HG03045 (cell line): ENCODE measurements around the gene SLC9A9.
"Not testable (repeated sequence)": the region's sequence is repeated elsewhere in the genome, so short reads cannot be mapped to it uniquely, and the experiment has no call there.

Experiments
- ATAC-seq: cut with Tn5 transposase; IDR thresholded peaks from one replicate; pipeline ENCODE4 v1.9.1; 2021; ENCODE audit warnings: mild to moderate bottlenecking, moderate library complexity; ENCODE audit not compliant: unreplicated experiment

Gene SLC9A9

DNA sequence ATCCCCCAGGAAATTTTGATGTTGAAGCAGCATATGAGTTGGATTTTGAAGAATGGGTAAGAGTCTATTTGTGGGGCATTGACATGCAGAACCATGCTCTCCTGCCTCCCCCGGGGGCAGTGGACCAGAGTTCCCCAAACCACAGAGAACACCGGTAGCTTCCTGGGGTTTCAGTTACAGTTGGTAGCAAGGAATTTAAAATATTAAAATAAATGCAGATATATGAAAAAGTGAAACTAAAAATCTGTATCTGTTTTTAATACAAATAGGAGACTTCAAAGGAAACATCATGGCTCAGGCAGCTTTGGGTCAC, 37.4 kb downstream of the SLC9A9 start:
- no peak for ATAC-seq

DNA sequence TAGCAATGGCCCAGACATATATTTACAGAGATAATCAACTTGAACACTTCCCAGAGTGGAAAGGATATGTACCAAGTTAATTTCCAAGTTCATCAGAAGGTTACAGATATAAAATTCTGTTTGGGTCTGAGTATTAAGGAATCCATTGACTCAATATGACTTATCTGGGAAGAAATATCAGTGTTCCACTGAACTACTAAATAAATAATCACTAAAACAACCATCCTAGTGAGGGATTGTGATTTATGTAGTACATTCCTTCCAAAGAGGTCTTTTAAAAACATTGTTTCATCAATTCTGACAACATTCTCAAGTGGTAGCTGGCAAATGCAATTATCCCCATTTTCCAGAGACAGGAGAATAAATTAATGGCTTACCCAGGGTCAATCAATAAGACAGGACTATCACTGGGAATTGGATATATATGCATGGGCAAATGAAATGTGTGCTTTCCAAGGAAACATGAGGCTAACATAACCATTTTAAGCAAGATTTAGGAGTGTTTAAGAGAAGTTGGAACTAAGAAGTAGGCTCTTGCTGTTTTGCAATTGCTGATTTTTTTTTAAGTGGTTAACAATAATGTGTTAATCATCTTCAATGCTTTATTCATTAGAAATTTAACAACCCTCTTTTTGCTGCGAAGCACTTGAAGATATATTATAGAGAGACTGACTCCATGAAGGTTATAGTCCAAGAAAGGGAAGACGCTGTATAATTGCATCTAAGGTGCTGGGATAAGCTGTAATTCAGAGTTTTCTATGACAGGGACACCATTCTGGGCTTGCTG, 37.9 kb downstream of the SLC9A9 start:
- no peak for ATAC-seq

DNA sequence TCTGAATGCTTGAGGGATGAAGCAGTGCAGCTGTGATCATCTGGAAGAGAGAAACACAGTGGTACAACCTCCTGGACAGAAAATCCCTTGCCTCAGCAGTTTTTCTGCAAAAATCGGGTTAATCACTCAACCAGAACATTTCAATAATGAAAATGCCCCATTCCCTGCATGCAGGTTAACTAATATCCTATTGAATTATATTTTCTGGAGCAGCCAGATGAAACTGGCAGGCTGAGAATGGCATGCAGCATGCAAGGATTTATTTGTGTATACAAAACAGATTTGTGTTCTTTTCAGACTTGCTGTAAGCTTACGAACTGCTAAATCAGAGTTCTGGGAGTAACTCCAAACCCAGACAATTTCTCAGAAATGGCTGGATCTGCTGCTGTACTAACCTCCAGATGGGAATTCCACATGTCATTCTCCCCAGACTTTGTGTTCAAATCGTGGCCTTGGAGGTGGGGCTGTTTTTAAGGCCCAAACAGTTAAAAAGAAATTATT, 39.1 kb downstream of the SLC9A9 start:
- ATAC-seq: no peak

DNA sequence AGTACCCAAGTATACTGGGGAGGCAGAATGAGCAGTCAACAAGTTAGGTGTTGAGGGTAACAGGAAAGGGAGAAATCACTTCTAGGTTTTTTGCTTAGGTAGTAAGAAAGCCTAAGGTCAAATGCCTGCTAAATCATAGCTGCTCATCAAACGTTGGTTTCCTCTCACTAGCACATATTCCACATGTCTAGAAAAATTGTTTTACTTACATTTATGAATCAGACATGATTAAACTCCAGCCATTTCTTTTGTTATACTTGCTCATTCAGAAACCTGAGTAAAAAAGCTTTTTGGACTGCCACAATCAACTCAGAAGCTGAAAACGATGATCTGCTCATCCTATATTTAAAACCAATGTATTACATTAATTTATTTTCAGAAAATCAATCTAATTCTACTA, 40.2 kb downstream of the SLC9A9 start:
- ATAC-seq: no peak

DNA sequence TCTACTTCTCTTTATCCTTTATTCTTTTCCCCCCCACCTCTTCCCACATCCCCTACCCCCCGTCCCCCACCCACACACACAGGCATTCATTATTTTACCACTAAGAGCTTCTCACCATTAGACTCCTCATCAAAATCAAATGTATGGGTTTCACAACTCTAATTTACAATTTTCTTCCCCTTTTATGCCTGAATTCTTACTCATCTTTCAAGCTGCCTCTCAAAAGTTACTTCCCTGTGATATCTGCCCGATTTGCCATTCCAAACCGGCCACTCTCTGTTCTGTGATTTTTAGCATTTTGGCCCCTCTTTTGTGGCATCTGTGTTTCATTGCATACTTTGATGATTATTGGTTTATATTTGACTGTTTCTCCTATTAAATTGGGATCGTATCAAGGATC, 42.2 kb downstream of the SLC9A9 start:
- no peak for ATAC-seq

DNA sequence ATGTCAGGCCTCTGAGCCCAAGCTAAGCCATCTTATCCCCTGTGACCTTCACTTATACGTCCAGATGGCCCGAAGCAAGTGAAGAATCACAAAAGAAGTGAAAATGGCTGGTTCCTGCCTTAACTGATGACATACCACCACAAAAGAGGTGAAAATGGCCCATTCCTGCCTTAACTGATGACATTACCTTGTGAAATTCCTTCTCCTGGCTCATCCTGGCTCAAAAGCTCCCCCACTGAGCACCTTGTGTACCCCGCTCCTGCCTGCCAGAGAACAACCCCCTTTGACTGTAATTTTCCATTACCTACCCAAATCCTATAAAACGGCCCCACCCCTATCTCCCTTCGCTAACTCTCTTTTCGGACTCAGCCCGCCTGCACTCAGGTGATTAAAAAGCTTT, 42.8 kb downstream of the SLC9A9 start:
- not testable (repeated sequence) for ATAC-seq

DNA sequence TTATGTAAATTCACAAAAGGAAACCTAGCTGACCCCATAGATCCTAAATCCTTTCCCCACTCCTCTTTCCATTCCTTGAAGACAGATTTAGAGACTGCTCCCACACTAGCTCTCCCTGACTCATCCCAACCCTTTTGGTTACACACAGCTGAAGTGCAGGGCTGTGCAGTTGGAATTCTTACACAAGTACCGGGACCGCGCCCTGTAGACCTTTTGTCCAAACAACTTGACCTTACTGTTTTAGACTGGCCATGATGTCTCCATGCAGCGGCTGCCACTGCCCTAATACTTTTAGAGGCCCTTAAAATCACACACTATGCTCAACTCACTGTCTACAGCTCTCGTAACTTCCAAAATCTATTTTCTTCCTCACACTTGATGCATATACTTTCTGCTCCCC, 47.2 kb downstream of the SLC9A9 start:
- not testable (repeated sequence) for ATAC-seq

DNA sequence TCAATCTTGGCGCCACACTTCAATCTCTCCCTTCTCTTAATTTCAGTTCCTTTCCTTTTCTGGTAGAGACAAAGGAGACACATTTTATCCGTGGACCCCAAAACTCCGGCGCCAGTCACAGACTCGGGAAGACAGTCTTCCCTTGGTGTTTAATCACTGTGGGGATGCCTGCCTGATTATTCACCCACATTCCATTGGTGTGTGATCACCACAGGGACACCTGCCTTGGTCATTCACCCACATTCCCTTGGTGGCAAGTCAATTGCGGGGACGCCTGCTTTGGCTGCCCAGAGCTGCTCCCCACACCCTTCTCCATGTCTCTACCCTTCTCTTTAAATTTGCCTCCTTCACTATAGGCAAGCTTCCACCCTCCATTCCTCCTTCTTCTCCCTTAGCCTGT, 50.1 kb downstream of the SLC9A9 start:
- ATAC-seq: not testable (repeated sequence)

DNA sequence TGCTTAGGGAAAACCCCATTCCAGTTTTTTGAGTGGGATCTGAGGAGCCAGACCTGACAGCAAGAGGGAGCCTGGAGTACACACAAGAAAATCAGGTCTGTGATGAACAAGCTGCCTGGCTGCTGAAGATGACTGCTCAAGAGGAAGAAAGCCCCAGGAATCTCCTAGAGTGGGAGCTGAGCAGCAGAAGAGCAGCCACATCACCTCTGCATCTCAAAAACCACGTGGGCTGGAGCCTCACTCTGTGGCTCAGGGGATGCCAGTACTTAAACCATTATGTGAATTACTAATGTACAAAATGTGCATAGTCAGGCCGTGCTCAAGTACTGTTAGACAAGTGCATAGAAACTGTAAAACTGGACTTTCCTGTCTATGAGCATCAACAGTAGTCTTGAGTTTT, 52.4 kb downstream of the SLC9A9 start:
- ATAC-seq: no peak

DNA sequence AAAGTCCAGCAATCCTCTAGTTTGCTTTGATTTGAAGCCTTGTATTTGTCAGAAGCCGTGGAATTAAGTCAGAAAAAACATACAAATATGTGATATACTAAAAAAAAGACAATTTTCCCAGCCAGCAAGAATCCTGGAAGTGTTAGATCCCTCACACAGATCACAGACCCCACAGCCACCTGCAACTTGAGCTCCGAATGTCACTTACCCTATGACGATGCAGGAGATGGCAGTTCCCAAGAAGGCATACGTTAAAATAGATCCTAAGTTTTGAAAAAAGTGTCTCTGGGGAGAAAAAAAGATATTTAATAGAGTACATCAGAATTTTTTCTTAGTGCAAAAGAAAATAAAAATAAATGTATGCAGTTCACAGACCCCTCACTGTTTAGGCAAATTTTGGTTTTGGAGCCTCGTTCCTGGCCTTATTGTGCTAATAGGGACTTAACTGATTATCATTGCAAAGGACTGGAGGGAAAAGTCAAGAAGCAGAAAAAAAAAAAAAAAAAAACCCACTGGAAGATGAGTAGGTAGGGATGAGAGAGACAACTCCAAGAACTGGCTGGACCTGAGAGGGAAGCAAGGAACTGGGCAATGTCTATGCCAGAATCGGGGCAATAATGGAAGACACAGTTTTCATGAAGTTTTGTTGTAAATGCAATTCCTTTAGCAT, 53.3 kb downstream of the SLC9A9 start:
- no peak for ATAC-seq

DNA sequence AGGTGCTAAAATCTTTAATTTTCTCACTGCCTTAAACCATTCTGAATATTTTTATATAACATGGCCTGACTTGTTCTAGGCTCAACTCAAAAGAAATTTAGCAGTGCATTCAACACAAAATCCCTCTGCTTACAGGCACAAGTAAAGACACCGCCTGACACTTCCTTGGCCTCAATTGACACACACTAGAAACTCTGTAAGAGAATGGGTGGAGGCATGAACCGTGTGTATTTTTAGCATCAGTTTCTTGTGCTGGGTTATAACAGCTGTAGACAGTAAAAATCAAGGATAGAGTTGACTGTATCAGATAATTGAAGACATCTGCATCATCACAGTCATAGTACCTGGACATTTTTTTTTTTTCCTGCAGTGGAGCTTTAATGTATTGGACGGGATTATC, 54.3 kb downstream of the SLC9A9 start:
- no peak for ATAC-seq

DNA sequence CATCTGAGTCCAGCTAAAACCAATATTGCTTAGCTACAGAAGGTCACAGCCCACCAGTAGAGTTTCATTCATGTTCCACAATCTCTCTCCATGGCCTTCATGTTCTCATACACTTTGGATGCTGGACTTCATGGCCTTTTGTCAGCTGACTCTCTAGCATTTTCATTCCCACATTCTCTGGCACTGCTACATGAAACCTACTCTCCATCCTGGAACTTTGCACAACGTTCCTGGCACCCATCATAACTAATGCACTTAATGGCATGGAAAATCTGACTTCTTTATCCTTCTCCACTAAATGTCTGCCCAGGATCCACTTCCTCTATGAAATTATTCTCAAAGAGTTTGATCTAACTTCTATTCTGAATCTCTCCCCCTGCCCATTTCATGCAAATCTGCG, 56.9 kb downstream of the SLC9A9 start:
- no peak for ATAC-seq

DNA sequence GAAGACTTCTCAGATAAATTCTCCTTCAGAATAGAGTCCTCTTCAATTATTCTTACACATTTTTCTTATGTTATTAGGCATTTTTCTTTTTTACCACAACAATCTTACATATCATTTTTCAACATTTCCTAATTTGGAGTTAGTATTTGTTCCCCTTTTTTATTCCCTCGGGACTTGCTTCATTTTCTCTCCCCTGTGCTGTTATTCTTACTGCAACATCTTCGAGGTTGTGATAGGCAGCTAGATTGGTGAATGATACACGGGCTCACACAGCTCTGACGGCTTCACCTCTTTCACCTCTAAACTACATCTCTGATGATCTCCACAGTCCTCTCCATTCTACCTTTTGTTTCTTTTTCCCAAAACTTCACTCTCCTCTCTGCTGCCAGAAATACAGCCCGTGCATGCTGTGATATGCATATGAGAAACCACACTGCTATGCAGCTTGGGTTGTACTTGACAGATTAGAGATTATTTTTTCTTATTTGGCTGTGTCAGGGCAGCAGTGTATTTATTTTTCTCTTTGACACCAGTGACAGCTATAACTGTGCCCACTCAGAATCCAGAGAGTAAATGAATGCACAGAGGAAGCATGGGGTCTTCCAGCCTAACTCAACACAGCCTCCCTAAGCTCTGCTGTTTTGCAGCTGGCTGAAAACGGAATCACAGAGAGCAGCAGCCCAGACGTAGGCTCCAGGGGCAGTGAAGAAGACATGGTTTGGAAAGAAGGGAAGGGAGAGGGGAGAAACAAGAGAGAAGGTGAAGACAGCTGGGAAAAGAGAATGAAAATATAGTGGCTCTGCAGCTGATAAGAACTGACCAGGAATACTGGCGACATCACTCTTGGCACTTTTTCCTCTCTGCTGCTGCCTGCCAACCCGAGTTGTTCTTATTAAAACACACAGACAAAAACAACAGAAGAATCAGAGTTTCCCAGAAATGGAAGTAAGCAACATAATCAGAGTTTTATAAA, 61.8 kb downstream of the SLC9A9 start:
- ATAC-seq: no peak

DNA sequence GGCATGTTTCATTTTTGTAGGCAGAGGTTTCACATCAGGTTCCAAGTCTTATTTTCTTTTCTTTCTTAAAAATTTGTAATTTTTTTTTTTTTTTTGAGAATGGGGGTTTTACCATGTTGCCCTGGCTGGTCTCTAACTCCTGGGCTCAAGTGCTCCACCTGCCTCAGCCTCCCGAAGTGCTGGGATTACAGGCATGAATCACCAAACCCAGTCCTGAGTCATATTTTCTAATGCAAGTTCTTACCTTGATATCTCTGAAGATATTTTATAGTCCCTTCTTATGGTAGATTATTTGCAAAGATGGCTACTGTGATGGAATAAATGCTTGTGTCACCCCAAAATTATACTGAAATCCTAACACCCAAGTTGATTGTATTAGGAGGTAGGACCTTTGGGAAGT, 63.8 kb downstream of the SLC9A9 start:
- ATAC-seq: no peak

DNA sequence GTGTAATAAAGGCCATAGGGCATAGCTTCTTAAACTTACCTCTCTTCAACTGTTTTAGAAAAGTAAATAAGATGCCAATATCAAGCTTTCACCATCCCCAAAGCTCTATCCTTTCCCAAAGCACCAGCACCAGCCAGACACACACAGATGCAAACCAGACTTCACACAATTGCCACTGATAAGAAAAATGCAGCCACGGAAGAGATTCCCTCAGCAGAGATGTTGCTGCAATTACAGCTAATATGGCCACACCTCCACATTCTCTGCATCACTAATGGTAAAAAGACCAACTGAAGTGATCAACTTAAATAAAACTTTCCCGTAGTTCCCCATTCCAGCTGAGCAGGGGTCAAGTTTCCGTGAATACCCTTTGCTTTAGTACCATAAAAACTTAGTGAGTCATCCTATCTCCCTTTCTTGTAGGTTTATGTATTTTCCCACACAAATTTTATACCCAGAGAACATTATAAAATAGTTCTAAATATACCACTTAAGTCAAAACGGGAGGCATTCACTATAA, 64.4 kb downstream of the SLC9A9 start:
- no peak for ATAC-seq

DNA sequence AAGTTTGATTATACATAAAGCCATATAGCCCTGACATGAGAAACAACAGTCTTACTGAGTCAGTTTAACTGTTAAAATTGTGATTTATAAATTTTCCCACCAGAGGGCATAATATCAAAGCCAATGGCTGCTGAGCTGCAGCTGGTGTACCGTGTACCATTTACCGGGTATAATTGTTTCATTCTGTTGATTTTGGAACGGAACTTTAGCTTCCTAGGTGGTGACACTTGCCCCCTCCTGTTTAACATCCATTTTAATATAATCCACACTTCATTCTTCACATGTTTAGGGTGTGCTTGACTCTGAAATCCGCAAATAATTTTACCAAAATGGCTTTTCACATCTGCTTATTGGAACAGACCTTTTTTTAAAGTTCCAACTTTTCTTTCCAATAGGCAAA, 72.8 kb downstream of the SLC9A9 start:
- ATAC-seq: peak; percentile 85

DNA sequence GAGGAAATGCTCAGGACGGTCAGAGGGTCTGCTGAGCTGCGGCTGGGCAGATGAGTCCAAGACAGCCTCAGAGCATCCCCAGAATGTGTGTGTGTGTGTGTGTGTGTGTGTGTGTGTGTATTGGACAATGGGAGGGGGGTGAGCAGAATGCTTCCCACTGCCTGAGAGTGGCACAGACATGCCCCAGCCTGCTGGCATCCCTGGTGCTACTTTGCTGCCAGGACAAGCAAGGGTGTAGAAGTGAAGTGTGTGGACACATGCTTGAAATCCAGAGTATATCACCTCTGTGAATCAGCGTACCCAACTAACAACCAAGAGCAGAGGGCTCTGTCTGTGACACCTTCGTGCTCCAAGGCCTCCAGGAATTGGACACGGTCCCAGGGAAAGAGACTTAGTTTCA, 76.3 kb downstream of the SLC9A9 start:
- ATAC-seq: no peak

DNA sequence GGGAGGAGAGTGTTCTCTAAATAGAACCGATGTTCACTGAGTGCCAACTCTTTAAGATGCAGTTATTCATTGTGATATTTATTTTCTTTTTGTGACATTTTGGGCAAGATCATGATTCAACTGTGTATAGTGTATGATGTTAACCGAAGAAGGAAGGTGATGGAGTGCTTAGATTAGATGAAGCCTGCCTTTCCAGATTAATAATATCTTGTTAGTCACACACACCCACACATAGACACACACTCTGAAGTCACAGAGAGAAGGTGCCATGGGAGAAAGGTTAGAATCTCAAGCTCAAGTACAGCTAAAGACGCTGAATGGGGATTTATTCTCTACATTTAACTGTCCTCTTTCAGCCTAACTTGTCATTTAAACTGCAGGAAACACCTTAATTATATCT, 77.0 kb downstream of the SLC9A9 start:
- ATAC-seq: no peak

DNA sequence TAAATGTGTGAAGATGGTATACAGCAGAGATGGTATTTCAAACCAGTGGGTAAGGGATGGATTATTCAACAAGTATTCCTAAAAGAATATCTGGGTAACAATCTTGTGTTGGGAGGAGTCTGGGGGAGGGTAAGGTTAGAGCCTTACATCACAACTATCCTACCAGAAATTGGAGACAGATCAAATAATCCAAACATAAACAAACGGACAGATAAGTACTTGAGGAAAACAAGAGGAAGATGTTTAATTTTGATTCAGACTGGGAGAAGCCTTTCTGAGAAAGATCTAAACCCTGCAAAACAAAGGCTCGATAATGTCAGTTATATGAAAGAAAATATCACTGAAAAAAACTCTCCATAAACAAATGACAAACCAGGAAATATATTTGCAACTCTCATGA, 77.9 kb downstream of the SLC9A9 start:
- no peak for ATAC-seq

DNA sequence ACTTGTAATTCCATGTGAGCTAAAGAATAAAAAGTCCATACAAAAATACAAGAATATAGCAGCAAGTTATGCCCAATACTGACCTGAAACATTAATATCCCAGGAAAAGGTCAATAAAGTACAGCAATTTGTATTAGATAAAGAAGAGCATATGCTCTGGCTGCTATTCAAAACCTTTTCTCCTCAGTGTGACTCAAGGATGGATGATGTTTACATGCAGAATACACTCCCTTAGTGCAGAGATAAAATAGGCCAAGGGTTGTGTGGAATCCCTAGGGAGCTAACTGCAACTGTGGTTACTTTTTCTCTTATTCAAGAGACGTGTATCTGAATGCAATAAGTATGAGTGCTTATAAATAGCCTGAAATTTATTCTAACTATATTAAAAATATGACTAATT, 78.7 kb downstream of the SLC9A9 start:
- no peak for ATAC-seq

DNA sequence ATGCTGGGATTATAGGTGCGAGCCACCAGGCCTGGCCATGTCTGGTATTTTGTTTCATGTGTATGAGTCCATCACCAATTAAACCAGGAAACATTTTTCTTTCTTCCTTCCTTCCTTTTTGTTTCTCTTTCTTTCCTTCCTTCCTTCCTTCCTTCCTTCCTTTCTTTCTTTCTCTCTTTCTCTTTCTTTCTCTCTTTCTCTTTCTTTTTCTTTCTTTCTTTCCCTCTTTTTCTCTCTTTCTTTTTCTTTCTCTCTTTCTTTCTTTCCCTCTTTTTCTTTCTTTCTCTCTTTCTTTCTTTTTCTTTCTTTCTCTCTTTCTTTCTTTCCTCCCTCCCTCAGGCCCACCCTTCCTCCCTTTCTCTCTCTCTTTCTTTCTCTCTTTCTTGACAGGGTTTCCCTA, 83.4 kb downstream of the SLC9A9 start:
- no peak for ATAC-seq
